PFSK-1 (cell line): ENCODE results near the gene CNTN4.

Experiments
- FOXP2 ChIP-seq: optimal IDR thresholded peaks from 2 replicates; pipeline ENCODE3; 2011; ENCODE audit warnings: borderline replicate concordance, control low read depth, inconsistent platforms; ENCODE audit not compliant: insufficient read depth; ENCODE audit errors: extremely low read length, extremely low read depth
- TAF1 ChIP-seq: IDR thresholded peaks from 2 replicates; pipeline ENCODE4 v1.6.1; 2012; ENCODE audit warnings: low read length, control low read depth, borderline replicate concordance; ENCODE audit not compliant: insufficient read depth

GRCh38 chr3:3086239-3086638, 987.6 kb downstream of the CNTN4 start:
- TF ChIP-seq FOXP2 (no peak), TAF1 (no peak)
